ENCODE measurements around the gene FAM81A. TPM values are rescaled to one million over a fixed set of nuclear protein-coding genes. Genes with fewer than 3 reads are reported as not detected.
"Not testable (repeated sequence)": the region's sequence is repeated elsewhere in the genome, so short reads cannot be mapped to it uniquely, and the experiment has no call there.

Gene FAM81A
- total RNA-seq, 1 donor from 2014 or later: 0.49 TPM

- Histone ChIP-seq H3K4me3 (no peak overlapping the region), H3K9me3 (no peaks in the 10 kb centered on the region), H3K27me3 (no peaks in the 10 kb centered on the region), H3K36me3 (no peaks in the 10 kb centered on the region), H3K4me1 (no peaks in the 10 kb centered on the region), H3K27ac (no peak overlapping the region)
- no peak for DNase-seq (ENCODE audit: extremely low spot score in 2 of 2)
- TF ChIP-seq POLR2AphosphoS5 (IDR thresholded peaks at IDR 0.05; ENCODE audit: insufficient read depth in 1 of 2, low read depth in 1 of 2) (no peak), POLR2A (IDR thresholded peaks at IDR 0.05) (no peak)
- TF ChIP-seq, protein P1, sequence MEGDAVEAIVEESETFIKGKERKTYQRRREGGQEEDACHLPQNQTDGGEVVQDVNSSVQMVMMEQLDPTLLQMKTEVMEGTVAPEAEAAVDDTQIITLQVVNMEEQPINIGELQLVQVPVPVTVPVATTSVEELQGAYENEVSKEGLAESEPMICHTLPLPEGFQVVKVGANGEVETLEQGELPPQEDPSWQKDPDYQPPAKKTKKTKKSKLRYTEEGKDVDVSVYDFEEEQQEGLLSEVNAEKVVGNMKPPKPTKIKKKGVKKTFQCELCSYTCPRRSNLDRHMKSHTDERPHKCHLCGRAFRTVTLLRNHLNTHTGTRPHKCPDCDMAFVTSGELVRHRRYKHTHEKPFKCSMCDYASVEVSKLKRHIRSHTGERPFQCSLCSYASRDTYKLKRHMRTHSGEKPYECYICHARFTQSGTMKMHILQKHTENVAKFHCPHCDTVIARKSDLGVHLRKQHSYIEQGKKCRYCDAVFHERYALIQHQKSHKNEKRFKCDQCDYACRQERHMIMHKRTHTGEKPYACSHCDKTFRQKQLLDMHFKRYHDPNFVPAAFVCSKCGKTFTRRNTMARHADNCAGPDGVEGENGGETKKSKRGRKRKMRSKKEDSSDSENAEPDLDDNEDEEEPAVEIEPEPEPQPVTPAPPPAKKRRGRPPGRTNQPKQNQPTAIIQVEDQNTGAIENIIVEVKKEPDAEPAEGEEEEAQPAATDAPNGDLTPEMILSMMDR (IDR thresholded peaks at IDR 0.05): no peak
- intact Hi-C loops (cut with DNase I): no loop called here
Observed at GRCh38 chr15:59396679-59397078, 41.3 kb upstream of the FAM81A start.

- DNase-seq (ENCODE audit: extremely low spot score in 2 of 2): no peak
- H3K36me3 ChIP-seq: no peaks in the 10 kb centered on the region
- H3K4me1 ChIP-seq: no peaks in the 10 kb centered on the region
- no peak overlapping the region for H3K4me3 ChIP-seq
- H3K9me3 ChIP-seq: no peaks in the 10 kb centered on the region
- intact Hi-C loops (cut with DNase I): no loop called here
- H3K27ac ChIP-seq: no peak overlapping the region
- no peaks in the 10 kb centered on the region for H3K27me3 ChIP-seq
- no peak for TF ChIP-seq POLR2A (IDR thresholded peaks at IDR 0.05)
Observed at GRCh38 chr15:59398220-59398619, 39.8 kb upstream of the FAM81A start.

DNA sequence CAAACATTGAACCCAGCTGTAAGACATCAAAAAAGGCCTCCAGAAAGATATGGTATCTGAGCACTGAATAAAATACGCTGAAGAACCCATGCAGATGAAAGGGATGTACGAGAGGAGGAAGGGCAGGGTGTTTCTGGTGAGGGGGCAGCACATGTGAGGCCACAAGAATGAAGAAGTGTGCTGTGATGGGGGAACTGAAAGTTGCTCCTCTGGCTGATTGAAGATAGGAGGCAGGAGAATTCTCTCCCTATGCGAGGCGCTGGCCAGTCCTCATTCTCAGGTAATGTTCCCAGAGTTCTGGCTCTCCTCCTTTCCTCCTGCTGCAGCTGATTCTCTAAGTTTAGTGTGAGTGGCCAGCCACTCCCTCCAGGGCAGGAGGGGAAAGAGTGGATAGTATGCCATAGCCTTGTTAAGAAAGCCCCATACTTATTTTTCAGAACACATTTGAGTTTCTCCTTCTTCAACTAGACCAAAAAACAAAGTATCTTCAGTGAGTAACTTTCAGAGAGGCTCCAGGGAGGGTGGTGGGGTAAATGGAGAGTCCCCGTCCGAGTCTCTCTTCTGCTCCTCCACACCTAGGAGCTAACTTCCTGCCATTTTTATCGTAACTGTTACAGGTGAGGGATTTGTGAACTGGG lies 38.4 kb upstream of the FAM81A start:
- TF ChIP-seq POLR2A (IDR thresholded peaks at IDR 0.05) (no peak), POLR2AphosphoS5 (IDR thresholded peaks at IDR 0.05; ENCODE audit: insufficient read depth in 1 of 2, low read depth in 1 of 2) (no peak)
- TF ChIP-seq, protein P1 (IDR thresholded peaks at IDR 0.05): no peak
- DNase-seq (ENCODE audit: extremely low spot score in 2 of 2): no peak
- H3K36me3 ChIP-seq: no peaks in the 10 kb centered on the region
- no peak overlapping the region for H3K4me3 ChIP-seq
- H3K4me1 ChIP-seq: no peaks in the 10 kb centered on the region
- no peaks in the 10 kb centered on the region for H3K9me3 ChIP-seq
- intact Hi-C loops (cut with DNase I): no loop called here
- H3K27ac ChIP-seq: no peak overlapping the region
- no peaks in the 10 kb centered on the region for H3K27me3 ChIP-seq

DNA sequence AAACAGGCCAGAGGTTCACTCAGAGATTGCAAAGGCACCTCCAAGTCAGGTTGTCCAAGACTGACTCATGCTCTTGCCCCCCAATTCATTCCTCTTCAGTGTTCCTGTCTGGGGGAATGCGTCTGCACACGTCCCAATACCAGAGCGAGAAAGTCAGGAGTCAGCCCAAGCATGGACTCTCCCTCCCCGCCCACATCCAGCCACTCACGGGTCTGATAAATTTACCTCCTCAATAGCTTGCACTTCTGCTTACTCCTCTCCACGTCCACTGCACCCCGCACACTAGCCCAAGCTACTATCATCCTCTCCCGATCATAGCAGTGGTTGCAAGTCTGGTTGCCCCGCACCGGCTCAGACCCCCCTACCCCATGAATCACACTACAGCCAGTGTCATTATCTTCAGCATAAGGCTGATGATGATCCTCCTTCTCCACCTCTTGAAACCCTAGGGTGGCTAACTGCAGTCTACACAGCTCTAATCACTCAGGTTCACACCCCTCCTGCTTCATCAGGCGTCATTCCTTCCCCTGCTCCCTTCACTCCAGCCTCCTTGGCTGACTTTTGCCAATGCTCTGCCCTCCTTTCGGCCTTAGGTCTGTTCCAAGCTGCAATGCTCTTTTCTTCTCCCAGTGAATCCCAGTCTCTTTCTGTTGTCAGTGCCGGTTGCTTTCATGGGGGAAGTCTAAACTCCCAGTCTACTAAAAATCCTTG lies 37.7 kb upstream of the FAM81A start:
- Histone ChIP-seq H3K4me3 (no peak overlapping the region), H3K27me3 (no peaks in the 10 kb centered on the region), H3K36me3 (no peaks in the 10 kb centered on the region), H3K4me1 (no peaks in the 10 kb centered on the region), H3K27ac (no peak overlapping the region), H3K9me3 (no peaks in the 10 kb centered on the region)
- TF ChIP-seq, protein P1 (IDR thresholded peaks at IDR 0.05): no peak
- TF ChIP-seq POLR2A (IDR thresholded peaks at IDR 0.05): no peak
- no peak for TF ChIP-seq POLR2AphosphoS5 (IDR thresholded peaks at IDR 0.05; ENCODE audit: insufficient read depth in 1 of 2, low read depth in 1 of 2)
- intact Hi-C loops (cut with DNase I): no loop called here
- no peak for DNase-seq (ENCODE audit: extremely low spot score in 2 of 2)

DNA sequence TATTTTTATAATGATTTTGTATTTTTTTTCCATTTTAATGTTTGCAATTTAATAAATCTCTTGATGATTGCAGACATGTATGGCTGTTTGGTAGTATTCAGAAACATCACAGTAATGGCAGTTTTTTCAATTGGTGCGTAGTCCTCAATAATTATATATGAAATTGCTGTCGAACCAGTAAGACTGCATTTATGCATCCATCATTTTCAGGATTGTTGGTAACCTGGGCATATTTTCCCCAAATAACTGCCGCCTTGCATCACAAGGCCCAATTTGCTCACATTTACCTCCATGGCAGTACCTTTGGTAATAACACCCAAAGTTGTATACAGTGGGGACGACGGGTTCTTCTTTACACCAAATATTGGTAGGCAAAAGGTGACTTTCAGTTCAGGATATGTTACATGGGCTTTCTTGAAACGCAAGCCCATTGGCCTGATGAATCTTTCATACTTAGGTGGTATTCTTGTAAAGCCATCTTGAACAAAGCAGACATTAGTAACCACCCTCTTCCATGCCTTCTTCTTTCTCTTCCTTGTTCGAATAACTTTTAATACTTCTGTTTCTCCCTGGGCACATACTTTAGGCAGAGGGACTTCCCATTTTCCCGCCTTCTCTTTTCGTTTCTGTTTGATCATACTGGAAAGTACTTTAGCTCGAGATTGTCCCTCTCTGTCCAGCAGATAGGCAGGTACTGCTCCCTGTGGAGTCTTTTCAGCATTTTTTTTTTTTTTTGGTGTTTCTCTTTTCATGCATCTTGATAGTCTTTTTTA lies 36.7 kb upstream of the FAM81A start:
- intact Hi-C loops (cut with DNase I); H3K9me3 ChIP-seq; H3K36me3 ChIP-seq; H3K27ac ChIP-seq; H3K4me3 ChIP-seq; H3K27me3 ChIP-seq; H3K4me1 ChIP-seq; DNase-seq (ENCODE audit: extremely low spot score in 2 of 2): not testable (repeated sequence)
